HepG2 (cell line): ENCODE data around the gene ADAMTS16. TPM values are rescaled to one million over a fixed set of nuclear protein-coding genes. Genes with fewer than 3 reads are reported as not detected.

Experiments used
- ATAC-seq: fragments of 200-7000 bp; cut with Tn5 transposase; 3 replicates; pipeline ENCODE4 v1.9.1; 2020; ENCODE audit warnings: mild to moderate bottlenecking, moderate library complexity
- BruUV-seq: library from RNA; stranded (reverse); fragments of 400-500 nt; replicated peaks from 2 replicates; lab custom pipeline; 2021; lab: Mats Ljungman, UMichigan
- CTCF ChIA-PET: fragments of 300-600 bp; formaldehyde crosslinking; extraction: SDS; loops from one replicate; lab custom pipeline; 2021; ENCODE audit warnings: low total read pairs, inconsistent platforms, low intra/inter-chr PET ratio; lab: Yijun Ruan, JAX
- POLR2A ChIA-PET: fragments of 350-600 bp; sonication (Branson Sonifier 250); formaldehyde crosslinking; loops from one replicate; lab custom pipeline; 2020; ENCODE audit warnings: antibody characterized with exemption, inconsistent platforms; lab: Yijun Ruan, JAX
- DNase-seq: peaks from one replicate; pipeline ENCODE4 v3.0.0-alpha.2; 2015; ENCODE audit warnings: low spot score
- FAIRE-seq: peaks from 3 replicates; lab custom pipeline; 2011; peaks lifted over from hg19 to GRCh38; lab: Jason Lieb, UNC
- H2AFZ ChIP-seq: one replicate; pipeline ENCODE4 v1.6.1; 2011; ENCODE audit warnings: low read length, inconsistent platforms
- H3K27ac ChIP-seq: fragments of 300-600 bp; 3 replicates; pipeline ENCODE4 v1.8.0; 2011; ENCODE audit warnings: mixed run types, mild to moderate bottlenecking, mixed read lengths, low read length, inconsistent platforms; ENCODE audit not compliant: insufficient read depth; ENCODE audit errors: extremely low read length
- H3K27me3 ChIP-seq, 2 experiments: fragments of 200-600 bp in 1 of 2; 2 replicates in 1 of 2; 3 replicates in 1 of 2; pipeline versions ENCODE4 v1.6.0 to v1.8.0; 2011; ENCODE audit warnings: low read length in 2 of 2, mild to moderate bottlenecking in 2 of 2, moderate library complexity in 2 of 2, inconsistent platforms in 1 of 2; ENCODE audit not compliant: insufficient read depth in 2 of 2, control insufficient read depth in 1 of 2
- H3K36me3 ChIP-seq, 2 experiments: fragments of 200-600 bp in 1 of 2; replicated peaks in 1 of 2; 2 replicates in 1 of 2; 3 replicates in 1 of 2; pipeline versions ENCODE4 v1.5.1 to v1.8.0; 2011; ENCODE audit warnings: low read length in 2 of 2, inconsistent platforms in 1 of 2; ENCODE audit not compliant: insufficient read depth in 2 of 2, control insufficient read depth in 1 of 2
- H3K4me1 ChIP-seq: 2 replicates; pipeline ENCODE4 v1.5.1; 2012; ENCODE audit warnings: low read length, inconsistent platforms; ENCODE audit not compliant: insufficient read depth
- H3K4me2 ChIP-seq: 2 replicates; pipeline ENCODE4 v1.6.0; 2011; ENCODE audit warnings: low read depth, low read length, inconsistent platforms
- H3K4me3 ChIP-seq, 3 experiments: fragments of 200-600 bp in 1 of 3; sonication (generic), shearing (Covaris generic) in 1 of 3; replicated peaks in 1 of 3; 2 replicates each; pipeline ENCODE4 v1.5.1; 2011 to 2016; ENCODE audit warnings: low read length in 3 of 3, inconsistent platforms in 2 of 3, low read depth in 2 of 3, mild to moderate bottlenecking in 2 of 3, control low read depth in 1 of 3, mixed read lengths in 1 of 3; ENCODE audit not compliant: insufficient read depth in 1 of 3
- H3K79me2 ChIP-seq: one replicate; pipeline ENCODE4 v1.6.1; 2011; ENCODE audit warnings: low read length, inconsistent platforms; ENCODE audit not compliant: insufficient read depth
- H3K9ac ChIP-seq: 2 replicates; pipeline ENCODE4 v1.6.0; 2011; ENCODE audit warnings: mild to moderate bottlenecking, low read depth, low read length, inconsistent platforms; ENCODE audit not compliant: insufficient read depth
- H3K9me3 ChIP-seq: 2 replicates; pipeline ENCODE4 v1.5.1; 2012; ENCODE audit warnings: mild to moderate bottlenecking, low read length
- H4K20me1 ChIP-seq: 2 replicates; pipeline ENCODE4 v1.6.0; 2011; ENCODE audit warnings: inconsistent platforms, mild to moderate bottlenecking, low read length, moderate library complexity; ENCODE audit not compliant: insufficient read depth
- EP300 ChIP-seq, 3 experiments: sonication (generic) in 1 of 3; formaldehyde crosslinking in 1 of 3; IDR thresholded peaks; 2 replicates each; pipeline versions ENCODE4 v1.5.1 to v1.6.1; 2011 to 2020; ENCODE audit warnings: low read depth in 2 of 3, low read length in 2 of 3, borderline replicate concordance in 1 of 3, improper control_type of control experiment in 1 of 3, mild to moderate bottlenecking in 1 of 3, missing genetic modification reagents in 1 of 3, moderate library complexity in 1 of 3
- ESRRA ChIP-seq: sonication (generic); formaldehyde crosslinking; IDR thresholded peaks from 2 replicates; pipeline ENCODE4 v1.5.1; 2020; ENCODE audit warnings: mild to moderate bottlenecking, low read depth, missing genetic modification reagents
- MXD4 ChIP-seq: IDR thresholded peaks from 2 replicates; pipeline ENCODE4 v1.6.1; 2016; ENCODE audit warnings: mild to moderate bottlenecking, missing biosample characterization, missing genetic modification reagents
- ZBTB1 ChIP-seq: sonication (generic); formaldehyde crosslinking; IDR thresholded peaks from 2 replicates; pipeline ENCODE4 v1.4.0; 2020; ENCODE audit warnings: missing genetic modification reagents, borderline replicate concordance
- ZNF10 ChIP-seq: sonication (generic); formaldehyde crosslinking; IDR thresholded peaks from 2 replicates; pipeline ENCODE4 v1.4.0; 2020; ENCODE audit warnings: mild to moderate bottlenecking, low read depth, missing genetic modification reagents, borderline replicate concordance
- ZNF710 ChIP-seq: sonication (generic); formaldehyde crosslinking; IDR thresholded peaks from 2 replicates; pipeline ENCODE4 v1.5.0; 2020; ENCODE audit warnings: mild to moderate bottlenecking, missing genetic modification reagents, borderline replicate concordance
- ZSCAN5A ChIP-seq: sonication (generic); formaldehyde crosslinking; IDR thresholded peaks from 2 replicates; pipeline ENCODE4 v1.8.0; 2022; ENCODE audit warnings: mild to moderate bottlenecking, missing genetic modification reagents, borderline replicate concordance
- WGBS: methylation state at CpG from one replicate; pipeline ENCODE4 v1.1.6; 2017; ENCODE audit warnings: low lambda C conversion rate; 5-methylcytosine and 5-hydroxymethylcytosine counted together
- in situ Hi-C: cut with HindIII; loops from 2 replicates; pipeline ENCODE4 v1.10.0; 2017; ENCODE audit warnings: low pct_unique_long_range_greater_than_20kb; ENCODE audit not compliant: extremely low pct_ligation_motif_present
- intact Hi-C: fragments of 100-400 bp; cut with micrococcal nuclease; formaldehyde crosslinking; loops from one replicate; pipeline ENCODE4 v1.10.0; 2022; ENCODE audit not compliant: unreplicated experiment
- polyA plus RNA-seq, 8 experiments: library from polyadenylated mRNA; depleted of rRNA in 3 of 8; stranded (reverse) in 7 of 8; unstranded in 1 of 8; fragments of >200 nt; fragmentation: Illumina TruSeq in 4 of 8; extraction: Trizol in 4 of 8; gene quantifications; 2 replicates each; pipeline versions ENCODE4 v1.2.1 to v1.2.3, GENCODE V29; 2011 to 2016; ENCODE audit warnings: low read depth in 4 of 8, missing spikeins in 1 of 8, mixed read lengths in 1 of 8; ENCODE audit not compliant: insufficient read depth in 1 of 8
- total RNA-seq, 5 experiments: library from RNA; depleted of rRNA; stranded (reverse); fragments of >200 nt; fragmentation: Illumina TruSeq; extraction: Trizol; gene quantifications; 2 replicates each; pipeline ENCODE4 v1.2.3, GENCODE V29; 2016; ENCODE audit warnings: low read depth in 1 of 5

Gene ADAMTS16
- total and polyA plus RNA-seq, 2 of the 13 experiments (the other 11 are each of a cell fraction or from before 2014, with no cell fraction given), result 0.02 to 0.03 TPM

- TF ChIP-seq ZSCAN5A (CRISPR knock-in tag) (no peak), ZNF10 (CRISPR knock-in tag) (no peak), MXD4 (no peak), ZNF710 (no peak)
Measured at GRCh38 chr5:5264727-5265126, 124.6 kb downstream of the ADAMTS16 start (continued).

GRCh38 chr5:5266297-5266696, 126.2 kb downstream of the ADAMTS16 start:
- WGBS, result 69% methylated on average over 6 of the region's 6 CpGs
- DNase-seq, result no peak
- Histone ChIP-seq H3K27ac (no peak overlapping the region), H3K79me2 (no peaks in the 10 kb centered on the region), H3K9ac (no peak overlapping the region), H4K20me1 (no peaks in the 10 kb centered on the region), H2AFZ (no peak overlapping the region), H3K4me2 (no peak overlapping the region), H3K4me3 (no peak overlapping the region), H3K27me3 (peaks cover 0 to 18% of the 10 kb centered on the region in 2 experiments; a peak in 2 of 5 replicates), H3K4me1 (0 out of 2 replicates have a peak, but pooled peaks cover 4% of the 10 kb centered on the region), H3K9me3 (no peaks in the 10 kb centered on the region), H3K36me3 (no peaks in the 10 kb centered on the region)
- POLR2A ChIA-PET, result no interaction called here
- BruUV-seq, result no TSS peak
- CTCF ChIA-PET, result no interaction called here
- TF ChIP-seq ZBTB1 (CRISPR knock-in tag) (no peak), EP300 (IDR thresholded peaks at IDR 0.05; ENCODE audit: low read depth in 2 of 2, low read length in 2 of 2) (no peak), EP300 (CRISPR knock-in tag; IDR thresholded peaks at IDR 0.05; ENCODE audit: borderline replicate concordance) (no peak), ESRRA (no peak)
- ATAC-seq, result no peak
- no peak for FAIRE-seq
- intact Hi-C loops (no loop called here), in situ Hi-C loops (no loop called here)
